Measurements from ENCODE around the gene FBXO11. TPM values are rescaled to one million over a fixed set of nuclear protein-coding genes. Genes with fewer than 3 reads are reported as not detected.

The FBXO11 gene
- 51.6 and 75.2 TPM in 2 replicates for total RNA-seq

GRCh38 chr2:47906157-47907038 lies at the start of gene FBXO11:
Gene FBXO11, minus strand, starts transcription at chr2:47906498. Its CDS starts 778 bp downstream, at chr2:47905720.

GRCh38 chr2:47782671-47783485 lies 123.4 kb downstream of the FBXO11 start, which contains the start of gene MSH6:
Gene MSH6, plus strand, starts transcription at chr2:47783145. Its CDS starts 89 bp downstream, at chr2:47783234.

Other genes with a start within 250 kb of the FBXO11 start
- 39.5 and 42.8 TPM in 2 replicates for gene MSH6, start 123.4 kb downstream of the FBXO11 start, total RNA-seq

Measured in smooth muscle cell of trachea (primary cell).